Skin of body (tissue), 2 donors: Measurements from ENCODE around the gene SLC37A3. TPM values are rescaled to one million over a fixed set of nuclear protein-coding genes. Genes with fewer than 3 reads are reported as not detected.

Experiments used
- DNase-seq: peaks from one replicate; lab custom pipeline; 2025; lab: John Stamatoyannopoulos, UW
- total RNA-seq: library from RNA; depleted of rRNA; stranded (reverse); fragments of >200 nt; gene quantifications from one replicate; pipeline ENCODE4 v1.2.3, GENCODE V29; 2014

Gene SLC37A3
- total RNA-seq, 1 donor from 2014 or later = 54.9 TPM

DNA sequence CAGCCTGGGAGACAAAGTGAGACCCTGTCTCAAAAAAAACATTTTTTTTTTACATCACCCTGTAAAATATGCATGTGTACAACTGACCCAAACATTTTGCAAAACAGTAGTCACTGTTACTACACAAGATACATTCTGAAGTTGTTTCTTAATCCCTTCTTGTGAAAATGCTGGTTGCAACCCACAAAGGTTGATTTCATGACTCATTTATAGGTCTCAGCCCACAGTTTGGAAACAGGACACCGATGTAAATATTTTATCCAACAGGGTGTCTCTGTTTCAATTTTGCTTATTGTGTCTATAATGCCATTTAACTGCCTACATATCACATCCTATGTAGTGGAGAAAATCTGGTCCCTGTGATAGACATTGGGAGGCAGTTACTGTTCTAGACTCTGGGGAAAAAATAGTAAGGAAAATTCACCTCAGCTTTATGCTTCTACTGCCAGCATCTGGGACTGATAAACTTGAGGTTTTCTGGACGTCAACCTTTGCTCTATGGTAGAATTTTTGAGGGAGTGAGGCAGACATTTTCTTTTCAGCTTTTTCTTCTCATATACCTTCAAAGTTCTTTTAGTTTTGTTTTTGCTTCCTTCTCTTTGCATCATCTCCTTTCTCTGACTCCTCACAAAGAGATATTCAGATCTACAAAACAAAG lies 4.0 kb upstream of the SLC37A3 start:
- DNase-seq = no peak

GRCh38 chr7:140400381-140400780 lies 2.1 kb upstream of the SLC37A3 start:
- DNase-seq = no peak

DNA sequence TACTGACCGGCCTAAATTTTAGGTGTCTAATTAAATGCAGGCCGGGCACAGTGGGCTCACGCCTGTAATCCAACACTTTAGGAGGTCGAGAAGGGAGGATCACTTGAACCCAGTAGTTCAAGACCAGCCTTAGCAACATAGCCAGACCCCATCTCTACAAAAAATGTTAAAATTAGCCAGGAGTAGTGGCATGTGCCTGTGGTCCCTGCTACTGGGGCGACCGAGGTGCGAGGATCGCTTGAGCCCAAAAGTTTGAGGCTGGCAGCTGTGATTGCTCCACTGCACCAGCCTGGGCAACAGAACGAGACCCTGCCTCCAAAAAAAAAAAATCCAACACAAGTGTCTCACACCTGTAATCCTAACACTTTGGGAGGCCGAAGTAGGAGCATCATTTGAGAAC lies 491 bp upstream of the SLC37A3 start:
- no peak for DNase-seq

- DNase-seq = no peak
Measured at GRCh38 chr7:140393756-140394306, 4.5 kb downstream of the SLC37A3 start.

DNA sequence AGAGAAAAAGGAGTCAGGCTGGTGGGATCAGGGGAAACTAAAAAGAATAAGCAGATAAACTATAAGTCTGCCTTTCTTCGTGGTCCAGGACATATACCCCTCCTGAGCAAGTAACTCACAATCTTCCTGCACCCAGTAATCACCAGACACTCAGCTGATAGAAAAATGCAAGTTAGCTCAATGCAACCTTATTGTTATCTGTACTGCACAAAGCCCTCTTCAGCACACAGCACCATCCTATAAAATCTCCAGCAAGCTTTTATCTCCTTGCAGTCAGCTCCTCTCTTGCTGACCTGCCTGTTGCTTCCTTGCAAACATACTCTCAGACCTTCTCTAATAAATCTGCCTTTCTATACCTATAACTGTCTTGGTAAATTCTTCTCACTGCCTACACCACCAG lies 6.7 kb downstream of the SLC37A3 start:
- DNase-seq = no peak

GRCh38 chr7:140390466-140391190 lies 7.7 kb downstream of the SLC37A3 start:
- no peak for DNase-seq

- no peak for DNase-seq
Measured at GRCh38 chr7:140390034-140390433, 8.3 kb downstream of the SLC37A3 start.

GRCh38 chr7:140389445-140389844 lies 8.9 kb downstream of the SLC37A3 start:
- no peak for DNase-seq

DNA sequence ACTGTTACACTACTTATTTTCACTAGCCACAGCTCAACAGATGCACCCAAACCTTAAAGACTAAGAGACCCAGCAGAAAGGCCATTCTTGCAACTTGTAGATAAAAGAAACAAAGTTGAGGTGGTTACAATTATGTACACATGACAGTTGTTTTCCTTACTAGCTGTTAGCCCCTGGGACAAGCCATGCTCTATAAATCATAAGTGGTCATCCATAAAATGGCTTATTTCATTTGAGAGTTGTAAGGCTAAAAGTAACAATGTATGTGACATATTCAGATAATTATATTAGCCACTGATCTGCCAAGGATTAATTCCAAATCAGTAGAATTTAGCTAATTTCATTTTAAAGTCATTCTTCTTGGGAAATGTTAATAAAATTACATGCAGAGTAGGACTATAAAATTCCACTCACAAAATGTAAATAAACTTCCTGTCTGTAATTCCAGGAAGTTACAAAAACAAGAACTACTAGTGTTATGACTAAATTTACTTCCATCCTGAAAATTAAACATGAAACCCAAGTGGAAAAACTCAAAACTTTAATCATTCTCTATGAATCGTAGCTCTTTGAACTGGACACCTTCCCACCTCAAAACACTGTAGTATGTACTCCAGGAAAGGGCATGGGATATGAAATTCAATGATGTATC lies 13.3 kb downstream of the SLC37A3 start:
- DNase-seq = no peak

DNA sequence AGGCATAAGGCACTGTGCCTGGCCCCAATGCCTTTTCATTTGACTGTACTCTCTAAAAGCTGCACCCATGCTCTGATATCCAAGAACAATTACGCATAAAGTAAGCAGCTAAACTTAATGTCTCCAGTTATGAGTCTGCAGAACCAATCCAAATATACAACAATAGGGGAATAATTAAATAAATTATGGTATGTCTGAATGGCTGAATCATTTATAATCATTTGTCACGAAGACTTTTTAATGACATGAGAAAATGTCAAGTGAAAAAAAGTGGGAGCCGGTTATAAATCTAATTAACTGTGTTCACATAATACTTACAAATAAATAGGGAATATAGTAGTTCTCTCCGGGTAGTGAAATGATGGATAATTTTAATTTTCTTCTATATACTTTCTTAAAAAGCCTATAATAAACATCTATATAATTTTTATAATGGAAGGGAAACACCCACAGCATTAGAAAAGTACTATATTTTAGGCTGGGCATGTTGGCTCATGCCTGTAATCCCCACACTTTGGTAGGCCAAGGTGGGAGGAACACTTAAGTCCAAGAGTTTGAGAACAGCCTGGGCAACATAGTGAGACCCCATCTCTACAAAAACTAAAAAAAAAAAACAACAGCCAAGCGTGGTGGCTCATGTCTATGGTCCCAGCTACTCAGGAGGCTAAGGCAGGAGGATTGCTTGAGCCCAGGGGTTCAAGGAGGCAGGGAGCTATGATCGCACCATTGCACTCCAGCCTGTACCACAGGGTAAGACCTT lies 14.2 kb downstream of the SLC37A3 start:
- DNase-seq = no peak

DNA sequence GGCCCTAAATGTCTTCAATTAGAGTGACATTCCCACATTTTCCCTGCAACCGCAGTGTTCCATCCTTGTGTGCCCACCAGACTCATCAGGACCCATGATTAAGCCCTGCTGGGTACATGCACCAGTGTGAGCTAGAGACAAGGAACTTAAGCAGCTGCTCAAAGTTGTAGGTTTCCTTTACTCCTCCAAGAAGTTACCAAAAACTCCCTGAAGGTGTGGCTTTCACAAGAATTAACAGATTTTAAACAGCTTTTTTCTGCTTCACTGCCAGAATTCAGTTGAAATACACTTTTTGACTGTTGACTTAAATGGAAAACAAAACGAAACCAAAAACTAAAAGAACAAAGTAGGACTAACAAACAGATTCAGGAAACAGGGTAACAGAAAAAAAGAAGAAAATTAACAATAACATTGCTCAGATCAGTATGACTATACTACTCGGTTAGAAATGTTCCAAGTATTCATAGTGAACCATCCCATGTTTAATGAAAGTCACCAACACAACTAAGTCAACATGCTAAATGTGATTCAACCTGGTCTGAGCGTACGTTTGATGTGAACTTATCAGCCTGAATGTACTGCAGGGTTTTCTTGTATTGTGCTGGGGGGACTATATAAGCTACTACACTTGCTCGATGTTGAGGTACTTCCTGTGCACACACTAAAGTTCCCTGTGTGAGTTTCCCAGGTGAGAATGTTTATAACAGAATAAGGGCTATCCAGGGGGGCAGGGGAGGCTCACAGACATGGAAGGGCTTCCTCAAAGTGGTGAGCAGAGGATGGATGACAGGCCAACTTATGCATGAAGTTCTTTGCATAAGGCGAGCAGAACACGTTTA lies 22.2 kb downstream of the SLC37A3 start:
- no peak for DNase-seq

- DNase-seq = no peak
Measured at GRCh38 chr7:140375323-140375722, 23.0 kb downstream of the SLC37A3 start.

DNA sequence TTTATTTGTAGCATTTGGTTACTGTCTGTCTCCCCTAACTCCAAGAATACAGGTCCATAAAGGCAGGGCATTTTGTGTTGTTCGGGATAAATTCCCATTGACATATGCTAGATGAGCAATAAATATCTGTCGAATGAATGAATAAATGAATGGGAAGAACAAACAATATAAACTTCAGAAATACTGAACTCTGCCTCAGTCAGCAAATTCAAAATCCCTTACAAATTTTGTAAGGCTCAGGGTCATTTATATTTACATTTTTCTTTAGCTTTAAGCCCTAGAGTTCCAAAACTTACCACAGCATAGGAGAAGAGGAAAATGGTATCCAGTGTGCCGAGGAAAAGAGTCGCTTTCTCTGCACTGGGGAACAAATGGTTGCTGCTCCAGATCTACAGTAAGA lies 29.0 kb downstream of the SLC37A3 start:
- no peak for DNase-seq

DNA sequence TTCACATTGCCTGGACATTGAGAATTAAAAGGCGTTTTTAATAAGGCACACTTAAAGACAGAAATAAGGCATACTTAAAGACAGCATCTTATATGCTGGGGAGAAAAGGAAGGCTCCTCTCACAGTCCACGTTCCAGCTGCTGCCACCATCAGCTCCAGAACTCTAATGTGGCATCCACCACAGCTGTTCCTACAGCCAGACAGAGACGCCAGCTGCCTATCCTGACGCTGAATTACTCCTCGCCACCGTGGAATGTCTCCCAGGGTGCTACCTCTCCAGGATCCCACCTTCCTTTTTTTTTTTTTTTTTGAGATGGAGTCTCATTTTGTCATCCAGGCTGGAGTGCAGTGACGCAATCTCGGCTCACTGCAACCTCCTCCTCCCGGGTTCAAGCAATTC lies 30.8 kb downstream of the SLC37A3 start:
- DNase-seq = no peak

GRCh38 chr7:140364819-140365218 lies 33.5 kb downstream of the SLC37A3 start:
- DNase-seq = no peak

DNA sequence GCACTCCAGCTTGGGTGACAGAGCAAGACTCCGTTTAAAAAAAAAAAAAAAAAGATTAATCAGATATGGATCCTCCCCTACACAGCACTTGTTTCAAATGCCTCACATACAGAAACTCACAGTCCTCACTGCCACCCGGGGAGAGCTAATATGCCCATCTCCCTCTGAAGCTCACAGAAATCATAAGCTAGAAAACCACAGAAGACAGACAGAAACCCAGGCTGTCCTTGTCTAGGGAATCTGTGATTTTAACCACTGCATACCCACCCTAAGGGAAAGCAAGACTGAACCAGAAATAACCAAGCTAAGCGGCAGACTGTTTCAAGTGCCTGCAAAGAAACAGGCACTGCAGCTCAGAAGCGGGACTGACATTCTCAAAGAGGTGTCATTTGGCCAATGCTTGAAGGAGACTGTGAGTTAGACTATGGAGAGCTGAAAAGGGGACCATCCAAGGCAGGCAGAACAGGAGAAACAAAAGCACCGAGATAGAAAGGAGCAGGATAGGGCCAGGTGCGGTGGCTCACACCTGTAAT lies 37.6 kb downstream of the SLC37A3 start:
- DNase-seq = no peak

DNA sequence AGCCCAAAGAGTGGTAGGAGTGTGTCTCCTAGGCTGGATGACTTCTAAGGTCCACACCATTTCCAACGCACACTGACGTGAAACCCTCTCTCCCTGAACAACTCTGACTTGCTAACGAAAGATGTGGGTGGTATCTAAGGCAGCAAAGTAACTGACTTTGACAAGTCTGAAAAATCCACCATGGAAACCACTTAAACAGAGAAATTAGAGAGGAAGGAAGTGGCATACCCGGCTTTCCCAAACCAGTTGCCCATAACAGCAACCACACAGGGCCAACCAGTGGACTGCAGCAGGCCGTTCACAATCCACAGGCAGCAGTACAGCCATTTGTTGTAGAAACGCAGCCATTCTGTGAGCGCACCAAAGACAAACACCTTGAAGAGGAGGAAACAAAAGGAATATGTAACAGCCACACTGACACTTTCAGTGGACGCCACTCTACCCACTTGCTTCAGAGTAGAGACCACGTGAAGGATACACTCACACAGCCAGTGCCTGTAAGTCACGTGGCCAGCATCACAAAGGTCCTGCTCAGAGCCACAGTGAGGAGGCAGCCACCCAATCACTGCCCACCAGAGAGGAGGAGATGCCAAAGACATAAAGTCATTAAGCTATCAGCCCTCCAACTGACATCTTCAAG lies 39.8 kb downstream of the SLC37A3 start:
- no peak for DNase-seq

- DNase-seq = no peak
Measured at GRCh38 chr7:140358024-140358411, 40.3 kb downstream of the SLC37A3 start.

GRCh38 chr7:140350056-140350455 lies 48.3 kb downstream of the SLC37A3 start:
- no peak for DNase-seq
